GM12874 (cell line): Measurements from ENCODE around the gene TBCK.

Experiments
- TF ChIP-seq, protein P1 (sequence below): IDR thresholded peaks from 2 replicates; pipeline ENCODE4 v1.5.1; 2011; ENCODE audit warnings: low read depth, mild to moderate bottlenecking, control low read depth, low read length, moderate library complexity; ENCODE audit not compliant: insufficient read depth

Gene TBCK

DNA sequence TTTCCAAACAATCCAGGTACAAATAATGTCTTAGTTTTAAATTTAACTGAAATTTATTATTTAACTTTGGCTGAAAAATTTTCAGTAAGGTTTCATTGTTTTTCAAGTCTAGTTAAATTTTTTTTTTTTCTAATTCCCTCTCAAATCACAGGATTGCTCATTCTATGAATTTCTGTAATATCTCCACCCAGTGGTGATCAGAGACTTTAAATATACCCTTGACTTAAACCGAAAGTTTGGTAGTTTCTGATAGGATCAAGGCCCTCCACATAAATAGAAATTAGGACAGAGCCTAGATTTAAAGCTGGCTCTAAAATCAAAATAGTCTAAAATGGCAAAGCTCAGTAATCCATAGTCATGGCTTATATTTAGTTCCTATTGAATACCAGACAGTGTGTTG lies 175.4 kb downstream of the TBCK start:
- TF ChIP-seq, protein P1, sequence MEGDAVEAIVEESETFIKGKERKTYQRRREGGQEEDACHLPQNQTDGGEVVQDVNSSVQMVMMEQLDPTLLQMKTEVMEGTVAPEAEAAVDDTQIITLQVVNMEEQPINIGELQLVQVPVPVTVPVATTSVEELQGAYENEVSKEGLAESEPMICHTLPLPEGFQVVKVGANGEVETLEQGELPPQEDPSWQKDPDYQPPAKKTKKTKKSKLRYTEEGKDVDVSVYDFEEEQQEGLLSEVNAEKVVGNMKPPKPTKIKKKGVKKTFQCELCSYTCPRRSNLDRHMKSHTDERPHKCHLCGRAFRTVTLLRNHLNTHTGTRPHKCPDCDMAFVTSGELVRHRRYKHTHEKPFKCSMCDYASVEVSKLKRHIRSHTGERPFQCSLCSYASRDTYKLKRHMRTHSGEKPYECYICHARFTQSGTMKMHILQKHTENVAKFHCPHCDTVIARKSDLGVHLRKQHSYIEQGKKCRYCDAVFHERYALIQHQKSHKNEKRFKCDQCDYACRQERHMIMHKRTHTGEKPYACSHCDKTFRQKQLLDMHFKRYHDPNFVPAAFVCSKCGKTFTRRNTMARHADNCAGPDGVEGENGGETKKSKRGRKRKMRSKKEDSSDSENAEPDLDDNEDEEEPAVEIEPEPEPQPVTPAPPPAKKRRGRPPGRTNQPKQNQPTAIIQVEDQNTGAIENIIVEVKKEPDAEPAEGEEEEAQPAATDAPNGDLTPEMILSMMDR: no peak

- TF ChIP-seq, protein P1: no peak
These were observed 179.2 kb downstream of the TBCK start for GRCh38 chr4:106136777-106137331.

GRCh38 chr4:106132045-106132444 lies 184.0 kb downstream of the TBCK start:
- TF ChIP-seq, protein P1: no peak

DNA sequence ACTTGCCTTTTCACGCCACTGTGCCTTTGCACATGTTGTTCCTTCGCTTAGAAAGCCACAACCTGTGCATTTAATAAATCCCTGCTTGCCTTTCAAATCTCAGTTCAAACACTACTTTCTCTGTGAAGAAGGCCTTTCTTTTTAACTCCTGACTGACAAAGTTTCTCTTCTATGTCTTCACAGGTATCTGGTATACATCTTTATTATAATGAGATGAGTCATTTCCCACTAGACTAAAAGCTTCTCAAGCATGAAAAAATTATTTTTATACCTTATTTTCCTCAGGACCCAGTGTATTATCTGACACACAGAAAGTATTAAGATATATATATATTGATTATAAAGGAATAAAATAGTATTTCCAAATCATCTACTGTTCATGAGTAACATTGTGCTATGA lies 189.9 kb downstream of the TBCK start:
- TF ChIP-seq, protein P1: no peak

- TF ChIP-seq, protein P1: no peak
These were observed 200.0 kb downstream of the TBCK start for GRCh38 chr4:106116025-106116424.

GRCh38 chr4:106114270-106114669 lies 201.7 kb downstream of the TBCK start:
- TF ChIP-seq, protein P1: no peak

DNA sequence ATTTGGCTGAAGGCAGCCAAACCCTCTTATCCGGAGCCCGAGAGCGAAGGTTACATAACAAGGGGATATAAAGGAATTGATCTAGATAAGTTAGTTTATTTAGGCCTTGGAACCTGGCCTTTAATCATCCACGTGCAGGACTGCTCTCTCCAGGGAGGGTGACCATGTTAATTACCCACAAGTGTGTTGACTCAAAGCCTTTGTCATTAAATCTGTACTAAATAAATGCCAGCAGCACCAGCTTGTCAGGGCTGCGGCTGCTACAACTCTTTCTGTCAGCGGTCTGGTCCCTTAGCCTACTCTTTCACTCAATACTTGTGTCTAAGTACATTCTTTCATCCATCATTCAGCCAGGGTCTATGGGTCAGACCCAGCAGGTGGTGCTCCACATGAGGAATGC lies 206.1 kb downstream of the TBCK start:
- TF ChIP-seq, protein P1: no peak
